ENCODE data around the gene RXRB. TPM values are rescaled to one million over a fixed set of nuclear protein-coding genes. Genes with fewer than 3 reads are reported as not detected.
A peak's percentile ranks its signal among the peaks of the same experiment; 100 is the strongest.

RXRB gene
- total RNA-seq, 6 experiments from 2014 or later = 10.1 to 28.2 (median 17.7) TPM

DNA sequence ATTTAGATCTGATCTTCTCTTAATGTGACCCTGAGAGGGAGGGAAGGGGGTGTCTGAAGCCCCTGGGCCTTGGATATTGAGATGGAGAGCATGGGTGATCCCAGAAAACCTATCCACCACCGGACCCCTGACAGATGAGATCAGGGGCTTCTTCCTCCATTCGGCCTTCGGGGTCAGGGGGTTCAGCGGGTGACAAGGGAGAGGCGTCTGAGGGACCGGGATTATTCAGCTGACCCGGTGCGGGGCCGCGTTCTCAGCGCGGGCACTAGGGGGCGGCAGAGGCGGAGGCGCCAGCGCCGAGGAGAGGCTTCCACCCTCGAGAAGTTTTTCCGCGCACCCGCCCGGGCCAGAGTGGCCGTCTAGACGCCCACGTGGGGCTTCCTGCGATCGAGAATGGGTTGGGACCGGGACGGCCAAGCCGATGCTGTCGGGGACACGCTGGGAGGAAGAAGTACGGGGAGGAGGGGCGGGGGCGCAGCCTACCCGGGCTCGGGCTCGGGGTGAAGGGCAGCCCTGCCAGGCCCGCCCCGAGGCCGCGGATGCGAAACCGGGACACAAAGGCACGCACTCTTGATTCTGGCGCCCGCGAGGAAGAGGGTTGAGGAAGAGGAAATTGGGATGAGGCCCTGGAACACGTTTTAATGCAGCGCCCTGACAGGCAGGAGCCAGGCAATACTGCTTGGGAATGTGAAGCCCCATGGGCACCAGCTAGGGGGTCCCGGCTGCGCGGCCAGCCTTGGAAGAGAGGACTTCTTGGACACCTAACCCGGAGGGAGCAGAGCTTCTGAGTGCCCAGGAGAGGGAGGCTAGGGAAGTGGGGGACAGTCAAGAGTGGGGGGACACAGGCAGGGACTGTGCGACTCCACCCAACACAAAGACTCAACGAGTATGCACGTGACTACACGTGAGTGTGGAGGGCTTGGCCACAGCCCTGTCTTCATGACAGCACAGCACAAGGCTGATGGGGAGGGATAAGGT is 38.8 kb downstream of the RXRB start:
- peak overlapping the region in 1 of 3 donors; percentile 16 for H3K27ac ChIP-seq
- H3K4me3 ChIP-seq = peak overlapping the region; percentile 42 to 52 (median 42)
- H3K27me3 ChIP-seq = no peaks in the 10 kb centered on the region
- ATAC-seq (peak; percentile 93 to 99 (median 98)), DNase-seq (peak; percentile 82 to 86 (median 83))
- peaks cover 0 to 4% (median 0%) of the 10 kb centered on the region in 4 donors for H3K4me1 ChIP-seq
- H3K9me3 ChIP-seq = no peaks in the 10 kb centered on the region
- 7% methylated on average over 6 of the region's 58 CpGs for WGBS (ENCODE audit: insufficient coverage, low coverage, low lambda C conversion rate, missing lambda C conversion rate)
- TF ChIP-seq POLR2A (IDR thresholded peaks at IDR 0.05) = no peak
- TF ChIP-seq, protein P1, sequence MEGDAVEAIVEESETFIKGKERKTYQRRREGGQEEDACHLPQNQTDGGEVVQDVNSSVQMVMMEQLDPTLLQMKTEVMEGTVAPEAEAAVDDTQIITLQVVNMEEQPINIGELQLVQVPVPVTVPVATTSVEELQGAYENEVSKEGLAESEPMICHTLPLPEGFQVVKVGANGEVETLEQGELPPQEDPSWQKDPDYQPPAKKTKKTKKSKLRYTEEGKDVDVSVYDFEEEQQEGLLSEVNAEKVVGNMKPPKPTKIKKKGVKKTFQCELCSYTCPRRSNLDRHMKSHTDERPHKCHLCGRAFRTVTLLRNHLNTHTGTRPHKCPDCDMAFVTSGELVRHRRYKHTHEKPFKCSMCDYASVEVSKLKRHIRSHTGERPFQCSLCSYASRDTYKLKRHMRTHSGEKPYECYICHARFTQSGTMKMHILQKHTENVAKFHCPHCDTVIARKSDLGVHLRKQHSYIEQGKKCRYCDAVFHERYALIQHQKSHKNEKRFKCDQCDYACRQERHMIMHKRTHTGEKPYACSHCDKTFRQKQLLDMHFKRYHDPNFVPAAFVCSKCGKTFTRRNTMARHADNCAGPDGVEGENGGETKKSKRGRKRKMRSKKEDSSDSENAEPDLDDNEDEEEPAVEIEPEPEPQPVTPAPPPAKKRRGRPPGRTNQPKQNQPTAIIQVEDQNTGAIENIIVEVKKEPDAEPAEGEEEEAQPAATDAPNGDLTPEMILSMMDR (IDR thresholded peaks at IDR 0.05) = peak; percentile 90 to 94 (median 92)
- H3K36me3 ChIP-seq = no peaks in the 10 kb centered on the region
- intact Hi-C loops (cut with DNase I) = loop anchor here in 1 of 2 donors (10.0 kb wide), 1 partner anchor 83 kb away; no protein-coding TSS in a partner anchor

DNA sequence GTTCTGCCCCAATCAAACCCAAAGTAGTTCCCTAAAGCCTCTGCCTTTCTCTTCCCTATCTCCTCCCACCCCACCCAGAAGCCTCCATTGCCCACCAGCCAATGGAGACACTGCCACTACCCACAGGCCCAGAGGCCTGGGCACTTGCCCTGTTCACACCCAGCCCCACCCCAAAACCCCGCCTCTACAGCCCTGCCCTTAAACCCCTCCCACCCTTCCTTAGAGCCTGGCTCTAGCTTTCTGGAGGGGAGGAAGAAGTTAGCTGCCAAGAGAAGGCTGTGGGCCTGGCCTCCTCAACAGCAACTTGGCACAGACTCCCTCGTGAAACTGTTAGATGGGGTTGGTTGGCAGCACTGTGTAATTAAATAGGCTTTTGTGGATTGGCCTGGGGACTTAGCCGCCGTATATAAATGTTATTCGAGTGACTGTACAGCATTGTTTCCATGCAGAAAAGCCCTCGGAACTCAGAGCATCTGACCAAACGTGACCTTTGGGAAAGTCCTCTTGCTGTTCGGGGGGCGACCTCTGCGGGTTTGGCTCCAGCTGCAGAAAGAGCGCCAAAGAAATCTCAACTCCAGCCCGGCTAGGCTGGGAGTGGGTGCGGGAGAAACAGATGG is 39.6 kb downstream of the RXRB start:
- no peak overlapping the region for H3K4me3 ChIP-seq
- no peak for TF ChIP-seq POLR2A (IDR thresholded peaks at IDR 0.05)
- TF ChIP-seq, protein P1 (IDR thresholded peaks at IDR 0.05) = no peak

DNA sequence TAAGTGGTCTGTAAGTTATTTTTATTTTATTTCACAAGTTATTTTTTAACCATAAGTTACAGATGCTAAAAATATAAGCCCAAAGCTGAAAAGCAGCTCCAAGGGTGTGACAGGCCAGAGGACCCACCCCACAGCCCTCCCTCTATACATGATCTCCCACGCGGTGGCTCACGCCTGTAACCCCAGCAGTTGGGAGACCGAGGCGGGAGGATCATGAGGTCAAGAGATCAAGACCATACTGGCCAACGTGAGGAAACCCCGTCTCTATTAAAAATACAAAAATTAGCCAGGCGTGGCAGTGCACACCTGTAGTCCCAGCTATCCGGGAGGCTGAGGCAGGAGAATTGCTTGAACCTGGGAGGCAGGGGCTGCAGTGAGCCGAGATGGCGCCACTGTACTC is 40.4 kb downstream of the RXRB start:
- Histone ChIP-seq H3K36me3 (no peaks in the 10 kb centered on the region), H3K4me1 (peaks cover 0 to 4% (median 0%) of the 10 kb centered on the region in 4 donors), H3K4me3 (no peak overlapping the region), H3K27me3 (no peaks in the 10 kb centered on the region), H3K9me3 (no peaks in the 10 kb centered on the region), H3K27ac (no peak overlapping the region)
- 82% methylated on average over 7 of the region's 11 CpGs for WGBS (ENCODE audit: insufficient coverage, low coverage, low lambda C conversion rate, missing lambda C conversion rate)
- intact Hi-C loops (cut with DNase I) = loop anchor here in 1 of 2 donors (10.0 kb wide), 1 partner anchor 85 kb away; no protein-coding TSS in a partner anchor
- DNase-seq = no peak
- no peak for TF ChIP-seq POLR2A (IDR thresholded peaks at IDR 0.05)
- TF ChIP-seq, protein P1 (IDR thresholded peaks at IDR 0.05) = no peak
- no peak for ATAC-seq

More for the DNA sequence above, 39.6 kb downstream of the RXRB start:
- no peak overlapping the region for H3K27ac ChIP-seq
- no peaks in the 10 kb centered on the region for H3K27me3 ChIP-seq
- H3K36me3 ChIP-seq = no peaks in the 10 kb centered on the region
- no peaks in the 10 kb centered on the region for H3K9me3 ChIP-seq
- no peak for DNase-seq
- WGBS (ENCODE audit: insufficient coverage, low coverage, low lambda C conversion rate, missing lambda C conversion rate) = 25% methylated on average over 10 of the region's 13 CpGs
- H3K4me1 ChIP-seq = peaks cover 0 to 4% (median 0%) of the 10 kb centered on the region in 4 donors
- intact Hi-C loops (cut with DNase I) = loop anchor here in 1 of 2 donors (10.0 kb wide), 1 partner anchor 84 kb away; no protein-coding TSS in a partner anchor
- ATAC-seq = peak; percentile 12 to 26 (median 22)

DNA sequence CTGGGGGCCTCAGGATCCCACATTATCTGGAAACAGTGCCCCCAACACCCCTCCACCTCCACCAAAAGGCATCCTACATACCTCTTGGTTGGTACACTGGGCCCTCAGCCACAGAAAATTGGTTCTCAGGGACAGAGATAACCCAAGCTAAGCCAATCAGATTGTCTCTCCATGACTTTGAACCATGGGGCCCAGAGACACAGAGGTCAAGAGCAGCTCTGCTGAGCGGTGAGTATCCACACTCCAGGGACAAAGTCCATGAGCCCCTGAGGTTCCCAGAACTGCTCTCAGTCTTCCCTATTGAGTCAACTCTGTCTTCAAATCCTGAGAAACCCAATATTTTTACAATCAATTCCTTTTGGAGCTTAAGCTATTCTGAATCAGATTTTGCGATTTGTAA is 43.5 kb downstream of the RXRB start:
- 70% methylated on average over 2 of the region's 2 CpGs for WGBS (ENCODE audit: insufficient coverage, low coverage, low lambda C conversion rate, missing lambda C conversion rate)
- intact Hi-C loops (cut with DNase I) = no loop called here
- no peak overlapping the region for H3K4me3 ChIP-seq
- H3K27me3 ChIP-seq = no peaks in the 10 kb centered on the region
- ATAC-seq (no peak), DNase-seq (no peak)
- H3K27ac ChIP-seq = no peak overlapping the region
- H3K4me1 ChIP-seq = peaks cover 0 to 4% (median 0%) of the 10 kb centered on the region in 4 donors
- no peaks in the 10 kb centered on the region for H3K9me3 ChIP-seq
- no peak for TF ChIP-seq POLR2A (IDR thresholded peaks at IDR 0.05)
- TF ChIP-seq, protein P1 (IDR thresholded peaks at IDR 0.05) = no peak
- no peaks in the 10 kb centered on the region for H3K36me3 ChIP-seq

All from right lobe of liver (tissue), 6 donors.